K562 (cell line): ENCODE data around the gene PRKAR1B. TPM values are rescaled to one million over a fixed set of nuclear protein-coding genes. Genes with fewer than 3 reads are reported as not detected.

Experiments used
- ATF1 ChIP-seq, 2 experiments: fragments of 450-650 bp in 1 of 2; IDR thresholded peaks; 2 replicates each; pipeline ENCODE4 v1.6.1; 2016; ENCODE audit warnings: missing compliant biosample characterization in 1 of 2, missing genetic modification characterization in 1 of 2
- ATF7 ChIP-seq: fragments of 450-650 bp; IDR thresholded peaks from 2 replicates; pipeline ENCODE4 v1.7.1; 2014; ENCODE audit warnings: mild to moderate bottlenecking, moderate library complexity
- BMI1 ChIP-seq: fragments of 150-350 bp; IDR thresholded peaks from 2 replicates; pipeline ENCODE4 v1.6.1; 2014; ENCODE audit warnings: low read length
- E2F5 ChIP-seq: sonication (generic); formaldehyde crosslinking; IDR thresholded peaks from 2 replicates; pipeline ENCODE4 v1.8.0; 2022; ENCODE audit warnings: mild to moderate bottlenecking, missing genetic modification reagents
- E2F6 ChIP-seq, 2 experiments: IDR thresholded peaks; 2 replicates each; pipeline ENCODE4 v1.6.1; 2011; ENCODE audit warnings: borderline replicate concordance in 1 of 2, control low read depth in 1 of 2, low read depth in 1 of 2, low read length in 1 of 2, mild to moderate bottlenecking in 1 of 2, mixed read lengths in 1 of 2, moderate library complexity in 1 of 2; ENCODE audit not compliant: insufficient read depth in 1 of 2, insufficient read length in 1 of 2, poor library complexity in 1 of 2, severe bottlenecking in 1 of 2; ENCODE audit errors: extremely low read depth in 1 of 2
- FIP1L1 ChIP-seq: fragments of 200-400 bp; formaldehyde crosslinking; IDR thresholded peaks from 2 replicates; pipeline ENCODE4 v1.6.1; 2018; ENCODE audit warnings: mild to moderate bottlenecking, low read depth, low read length; ENCODE audit not compliant: poor library complexity, severe bottlenecking
- FOXJ3 ChIP-seq: sonication (generic); formaldehyde crosslinking; IDR thresholded peaks from 2 replicates; pipeline ENCODE4 v1.4.0; 2020; ENCODE audit warnings: mild to moderate bottlenecking, missing genetic modification reagents
- FOXO4 ChIP-seq: fragments of 450-650 bp; formaldehyde crosslinking; IDR thresholded peaks from 2 replicates; pipeline ENCODE4 v1.4.0; 2020; ENCODE audit warnings: mild to moderate bottlenecking, moderate library complexity
- KAT8 ChIP-seq: fragments of 450-650 bp; IDR thresholded peaks from 2 replicates; pipeline ENCODE4 v1.6.1; 2016; ENCODE audit warnings: low read depth, mild to moderate bottlenecking
- KLF16 ChIP-seq: IDR thresholded peaks from 2 replicates; pipeline ENCODE4 v1.6.1; 2016; ENCODE audit warnings: antibody characterized with exemption
- POLR2A ChIP-seq: fragments of 450-650 bp; conservative IDR thresholded peaks from 2 replicates; pipeline ENCODE4 v1.6.1; 2016
- RFX1 ChIP-seq: fragments of 450-650 bp; IDR thresholded peaks from 2 replicates; pipeline ENCODE4 v1.6.1; 2016; ENCODE audit warnings: mild to moderate bottlenecking, moderate library complexity
- RFX5 ChIP-seq: IDR thresholded peaks from 2 replicates; pipeline ENCODE4 v1.6.1; 2011; ENCODE audit warnings: low read depth, mild to moderate bottlenecking, improper control_type of control experiment, low read length
- ZBTB1 ChIP-seq: sonication (generic); formaldehyde crosslinking; IDR thresholded peaks from 2 replicates; pipeline ENCODE4 v1.8.1; 2023; ENCODE audit warnings: missing genetic modification reagents, low read depth, mild to moderate bottlenecking, borderline replicate concordance
- ZBTB7A ChIP-seq: IDR thresholded peaks from 2 replicates; pipeline ENCODE4 v1.6.1; 2011; ENCODE audit warnings: low read depth, mild to moderate bottlenecking, low read length, moderate library complexity, borderline replicate concordance; ENCODE audit not compliant: control insufficient read depth
- ZEB2 ChIP-seq: fragments of 450-650 bp; IDR thresholded peaks from 2 replicates; pipeline ENCODE4 v1.6.1; 2016
- ZFP1 ChIP-seq: fragments of 450-650 bp; formaldehyde crosslinking; IDR thresholded peaks from 2 replicates; pipeline ENCODE4 v1.4.0; 2020; ENCODE audit warnings: mild to moderate bottlenecking, mixed read lengths
- ZNF212 ChIP-seq: fragments of 450-650 bp; formaldehyde crosslinking; IDR thresholded peaks from 2 replicates; pipeline ENCODE4 v1.4.0; 2020; ENCODE audit warnings: mild to moderate bottlenecking
- ZNF263 ChIP-seq: sonication (generic); formaldehyde crosslinking; IDR thresholded peaks from 2 replicates; pipeline ENCODE4 v1.8.0; 2022; ENCODE audit warnings: mild to moderate bottlenecking, missing genetic modification reagents, borderline replicate concordance
- ZNF589 ChIP-seq: fragments of 200-800 bp; sonication (Bioruptor generic); IDR thresholded peaks from 2 replicates; pipeline ENCODE4 v1.6.1; 2016; ENCODE audit warnings: low read depth, missing genetic modification characterization, missing compliant biosample characterization
- ZNF766 ChIP-seq: fragments of 200-800 bp; sonication (Bioruptor generic); conservative IDR thresholded peaks from 2 replicates; pipeline ENCODE4 v1.6.1; 2016; ENCODE audit warnings: missing genetic modification characterization, missing compliant biosample characterization
- polyA plus RNA-seq, 8 experiments: library from polyadenylated mRNA; depleted of rRNA in 4 of 8; stranded (reverse) in 5 of 8; unstranded in 3 of 8; fragments of >200 nt; fragmentation: Nextera tagmentation in 2 of 8; fragmentation: Illumina TruSeq in 1 of 8; extraction: Ambion mirVana in 2 of 8; extraction: Trizol in 1 of 8; gene quantifications; 2 replicates each; pipeline versions ENCODE4 v1.2.1 to v1.2.3, GENCODE V29; 2011 to 2014; ENCODE audit warnings: inconsistent platforms in 1 of 8, missing spikeins in 1 of 8
- total RNA-seq, 7 experiments: library from RNA; depleted of rRNA in 6 of 7; stranded (reverse); fragments of >200 nt in 6 of 7; fragmentation: Illumina TruSeq in 2 of 7; extraction: Trizol in 2 of 7; gene quantifications; 2 replicates each; pipeline versions ENCODE4 v1.2.1 to v1.2.3, GENCODE V29; 2011 to 2021; ENCODE audit warnings: low replicate concordance in 1 of 7
- TF ChIP-seq, protein P1 (sequence below): conservative IDR thresholded peaks from 2 replicates; pipeline ENCODE4 v1.6.1; 2011; ENCODE audit warnings: low read depth, mild to moderate bottlenecking, low read length; ENCODE audit not compliant: control insufficient read depth
- TF ChIP-seq, protein P2 (sequence below): fragments of 250-450 bp; sonication (Bioruptor Pico); IDR thresholded peaks from 2 replicates; pipeline ENCODE4 v1.5.0; 2021

Gene PRKAR1B
- total and polyA plus RNA-seq, 9 of the 15 experiments (the other 6 are each of a cell fraction or from before 2014, with no cell fraction given), result 0.99 to 30.5 (median 12.7) TPM

DNA sequence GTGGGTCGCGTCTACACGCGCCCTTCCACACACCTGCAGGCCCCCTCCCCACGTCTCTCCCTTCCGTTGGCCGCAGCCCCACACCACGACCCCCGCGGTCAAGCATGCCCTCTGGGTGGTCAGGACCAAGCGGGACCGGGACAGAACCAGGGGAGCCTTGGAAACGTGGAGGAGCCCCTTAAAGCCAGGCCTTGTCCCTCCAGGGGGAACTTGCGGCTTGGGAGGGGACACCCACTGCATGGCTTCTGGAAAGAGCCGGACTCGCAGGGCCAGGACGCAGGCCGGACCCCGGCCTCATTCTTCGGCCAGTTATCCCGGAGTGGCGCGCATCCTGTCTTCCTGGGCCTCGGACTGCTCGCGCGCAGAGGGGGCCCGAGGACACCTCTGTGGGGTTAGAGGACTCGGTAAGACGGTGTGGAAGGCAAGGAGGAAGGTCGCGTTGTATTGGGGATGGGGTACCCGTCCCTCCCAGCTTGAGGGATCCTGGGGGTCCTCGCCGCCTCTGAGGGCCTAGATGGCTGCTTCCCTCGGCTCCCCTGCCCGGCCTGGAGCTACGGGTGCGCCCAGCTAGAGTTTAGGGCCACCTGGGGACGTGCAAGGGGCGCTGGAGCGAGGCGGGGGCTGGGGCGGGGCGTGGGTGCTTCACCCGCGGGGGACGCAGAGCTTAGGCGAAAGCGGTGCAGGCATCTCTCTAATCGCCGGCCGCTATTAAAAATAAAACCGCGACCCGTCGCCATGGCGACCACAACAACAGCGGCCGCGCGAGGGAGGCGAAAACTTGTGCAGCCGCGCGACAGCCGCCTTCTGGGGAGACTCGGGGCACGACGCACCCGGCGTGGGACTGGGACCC lies 205.6 kb downstream of the PRKAR1B start (continued):
- TF ChIP-seq FIP1L1 (peak; percentile 8), FOXO4 (no peak), ZNF589 (CRISPR knock-in tag) (no peak), E2F6 (IDR thresholded peaks at IDR 0.05; ENCODE audit: borderline replicate concordance in 1 of 2, extremely low read depth in 1 of 2, insufficient read depth in 1 of 2, insufficient read length in 1 of 2, low read depth in 1 of 2, low read length in 1 of 2, poor library complexity in 1 of 2, severe bottlenecking in 1 of 2) (peak; percentile 22 to 84), ATF1 (CRISPR knock-in tag; IDR thresholded peaks at IDR 0.05) (no peak), ATF1 (tag; IDR thresholded peaks at IDR 0.05) (no peak), ZNF766 (CRISPR knock-in tag) (no peak), BMI1 (0 out of 2 replicates have a peak, but pooled peaks have one; percentile 37), RFX1 (peak; percentile 89), POLR2A (no peak), ZBTB1 (CRISPR knock-in tag) (0 out of 2 replicates have a peak, but pooled peaks have one; percentile 25), ZFP1 (no peak), KAT8 (no peak), ATF7 (no peak), ZEB2 (no peak), KLF16 (no peak), E2F5 (no peak), ZNF263 (CRISPR knock-in tag) (0 out of 2 replicates have a peak, but pooled peaks have one; percentile 16), RFX5 (no peak), ZNF212 (CRISPR knock-in tag) (no peak), ZBTB7A (no peak), FOXJ3 (CRISPR knock-in tag) (peak; percentile 92)
- TF ChIP-seq, protein P1, sequence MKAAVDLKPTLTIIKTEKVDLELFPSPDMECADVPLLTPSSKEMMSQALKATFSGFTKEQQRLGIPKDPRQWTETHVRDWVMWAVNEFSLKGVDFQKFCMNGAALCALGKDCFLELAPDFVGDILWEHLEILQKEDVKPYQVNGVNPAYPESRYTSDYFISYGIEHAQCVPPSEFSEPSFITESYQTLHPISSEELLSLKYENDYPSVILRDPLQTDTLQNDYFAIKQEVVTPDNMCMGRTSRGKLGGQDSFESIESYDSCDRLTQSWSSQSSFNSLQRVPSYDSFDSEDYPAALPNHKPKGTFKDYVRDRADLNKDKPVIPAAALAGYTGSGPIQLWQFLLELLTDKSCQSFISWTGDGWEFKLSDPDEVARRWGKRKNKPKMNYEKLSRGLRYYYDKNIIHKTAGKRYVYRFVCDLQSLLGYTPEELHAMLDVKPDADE, result no peak
- TF ChIP-seq, protein P2, sequence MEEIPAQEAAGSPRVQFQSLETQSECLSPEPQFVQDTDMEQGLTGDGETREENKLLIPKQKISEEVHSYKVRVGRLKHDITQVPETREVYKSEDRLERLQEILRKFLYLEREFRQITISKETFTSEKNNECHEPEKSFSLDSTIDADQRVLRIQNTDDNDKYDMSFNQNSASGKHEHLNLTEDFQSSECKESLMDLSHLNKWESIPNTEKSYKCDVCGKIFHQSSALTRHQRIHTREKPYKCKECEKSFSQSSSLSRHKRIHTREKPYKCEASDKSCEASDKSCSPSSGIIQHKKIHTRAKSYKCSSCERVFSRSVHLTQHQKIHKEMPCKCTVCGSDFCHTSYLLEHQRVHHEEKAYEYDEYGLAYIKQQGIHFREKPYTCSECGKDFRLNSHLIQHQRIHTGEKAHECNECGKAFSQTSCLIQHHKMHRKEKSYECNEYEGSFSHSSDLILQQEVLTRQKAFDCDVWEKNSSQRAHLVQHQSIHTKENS, result no peak
